ENCODE data around the gene LTK.

The LTK gene

GRCh38 chr15:41517895-41518449, 4.3 kb upstream of the LTK start:
- ChIA-PET POLR2A (ENCODE audit: low non-redundant PET) (no interaction called here), CTCF (interaction anchor here (1.1 to 1.4 kb wide), 2 partner anchors 45 to 52 kb away, joined by 4 read pairs; no protein-coding TSS in a partner anchor)
- H3K27ac ChIP-seq = no peak overlapping the region
- TF ChIP-seq CTCF (conservative IDR thresholded peaks at IDR 0.05; ENCODE audit: low read depth) = no peak
- DNase-seq (ENCODE audit: low spot score) = no peak

DNA sequence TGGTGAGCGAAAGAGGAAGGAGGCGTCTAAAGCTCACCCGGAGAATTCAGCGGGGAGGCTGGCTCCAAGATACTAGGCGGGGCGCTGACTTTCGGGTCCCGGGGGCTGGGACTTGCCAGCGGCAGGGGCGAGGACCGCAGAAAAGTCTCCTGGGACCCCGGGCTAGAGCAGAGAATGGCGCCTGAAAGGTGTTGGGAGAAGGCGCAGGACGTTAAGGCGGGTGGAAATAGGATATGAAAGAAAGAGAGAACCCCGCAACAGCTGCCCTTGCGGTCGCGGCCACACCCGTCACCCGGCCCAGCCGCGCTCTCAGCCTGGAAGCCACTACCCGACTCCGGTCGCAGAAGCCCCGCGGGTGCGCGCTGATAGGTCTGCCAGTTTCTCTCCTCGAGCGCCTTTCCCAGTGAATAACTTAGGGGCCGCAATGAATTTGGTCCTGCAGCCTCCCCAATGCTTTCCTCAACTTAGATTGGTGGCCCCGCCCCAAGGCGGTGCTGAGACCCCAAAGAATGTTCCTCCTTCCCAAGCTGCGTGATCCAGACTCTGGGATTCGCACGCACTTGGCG, 604 bp downstream of the LTK start:
- TF ChIP-seq CTCF (conservative IDR thresholded peaks at IDR 0.05; ENCODE audit: low read depth) = no peak
- CTCF ChIA-PET = interaction anchor here (0.6 kb wide), 1 partner anchor 609 kb away, joined by 3 read pairs; no protein-coding TSS in a partner anchor
- no peak overlapping the region for H3K27ac ChIP-seq
- POLR2A ChIA-PET (ENCODE audit: low non-redundant PET) = interaction anchor here (1.6 kb wide), 1 partner anchor 31 kb away, joined by 7 read pairs; the partner anchor contains the start of gene RPAP1
- no peak for DNase-seq (ENCODE audit: low spot score)

- no peak for DNase-seq (ENCODE audit: low spot score)
- H3K27ac ChIP-seq = no peak overlapping the region
- no peak for TF ChIP-seq CTCF (conservative IDR thresholded peaks at IDR 0.05; ENCODE audit: low read depth)
- ChIA-PET CTCF (no interaction called here), POLR2A (ENCODE audit: low non-redundant PET) (no interaction called here)
Observed at GRCh38 chr15:41512512-41512939, 1.1 kb downstream of the LTK start.

GRCh38 chr15:41511899-41512369, 1.7 kb downstream of the LTK start:
- TF ChIP-seq CTCF (conservative IDR thresholded peaks at IDR 0.05; ENCODE audit: low read depth) = no peak
- H3K27ac ChIP-seq = no peak overlapping the region
- DNase-seq (ENCODE audit: low spot score) = no peak
- POLR2A ChIA-PET (ENCODE audit: low non-redundant PET) = no interaction called here
- CTCF ChIA-PET = interaction anchor here (0.6 kb wide), 1 partner anchor 9 kb away, joined by 3 read pairs; no protein-coding TSS in a partner anchor

GRCh38 chr15:41511331-41511898, 2.2 kb downstream of the LTK start:
- no peak overlapping the region for H3K27ac ChIP-seq
- ChIA-PET CTCF (interaction anchor here (0.6 kb wide), 1 partner anchor 9 kb away, joined by 3 read pairs; no protein-coding TSS in a partner anchor), POLR2A (ENCODE audit: low non-redundant PET) (no interaction called here)
- DNase-seq (ENCODE audit: low spot score) = no peak
- TF ChIP-seq CTCF (conservative IDR thresholded peaks at IDR 0.05; ENCODE audit: low read depth) = no peak

DNA sequence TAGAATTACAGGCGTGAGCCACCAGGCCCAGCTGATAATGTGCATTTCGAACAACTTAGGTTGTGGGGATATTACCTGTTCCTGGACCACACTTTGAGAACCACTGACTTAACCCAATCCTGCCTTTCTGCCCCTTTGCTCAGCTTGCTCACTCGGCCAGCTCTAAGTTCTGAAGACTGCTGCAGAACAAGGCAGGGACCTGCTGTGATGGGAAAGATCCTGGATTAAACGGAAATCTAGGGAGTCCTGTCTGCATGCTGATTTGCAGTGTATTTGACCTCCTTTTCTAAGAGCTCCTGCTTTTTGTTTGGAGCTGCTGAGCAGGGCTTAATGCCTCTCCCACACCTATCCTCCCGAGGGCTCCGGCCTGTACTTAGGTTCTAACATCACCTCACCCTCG, 2.9 kb downstream of the LTK start:
- ChIA-PET CTCF (no interaction called here), POLR2A (ENCODE audit: low non-redundant PET) (no interaction called here)
- TF ChIP-seq CTCF (conservative IDR thresholded peaks at IDR 0.05; ENCODE audit: low read depth) = no peak
- H3K27ac ChIP-seq = no peak overlapping the region
- DNase-seq (ENCODE audit: low spot score) = no peak

Measured in RWPE1 (cell line).